ENCODE results near the gene WWOX. TPM values are rescaled to one million over a fixed set of nuclear protein-coding genes. Genes with fewer than 3 reads are reported as not detected.

WWOX gene
- total RNA-seq, 1 donor = 24.2 TPM

DNA sequence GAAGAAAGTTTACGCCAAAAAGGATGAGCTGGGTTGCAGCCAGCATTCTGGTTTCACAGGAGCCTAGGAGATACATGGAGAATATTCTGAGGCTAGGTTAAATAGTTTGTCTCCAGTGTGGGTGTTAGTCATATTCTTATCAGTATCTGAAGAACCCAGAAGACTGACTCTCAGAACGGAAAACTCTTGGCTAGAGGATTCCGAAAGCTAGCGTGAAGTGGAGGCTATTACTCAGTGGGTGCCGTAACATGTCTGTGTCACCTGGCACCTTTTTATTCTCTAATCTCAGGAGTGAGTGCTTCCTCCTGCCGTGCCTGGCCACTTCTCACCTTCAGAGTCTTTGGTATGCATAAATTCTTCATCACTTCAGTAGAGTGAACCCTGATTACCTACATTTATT is 199.5 kb downstream of the WWOX start:
- H3K4me3 ChIP-seq (ENCODE audit: low read depth, low read length) = no peak overlapping the region
- TF ChIP-seq, protein P1, sequence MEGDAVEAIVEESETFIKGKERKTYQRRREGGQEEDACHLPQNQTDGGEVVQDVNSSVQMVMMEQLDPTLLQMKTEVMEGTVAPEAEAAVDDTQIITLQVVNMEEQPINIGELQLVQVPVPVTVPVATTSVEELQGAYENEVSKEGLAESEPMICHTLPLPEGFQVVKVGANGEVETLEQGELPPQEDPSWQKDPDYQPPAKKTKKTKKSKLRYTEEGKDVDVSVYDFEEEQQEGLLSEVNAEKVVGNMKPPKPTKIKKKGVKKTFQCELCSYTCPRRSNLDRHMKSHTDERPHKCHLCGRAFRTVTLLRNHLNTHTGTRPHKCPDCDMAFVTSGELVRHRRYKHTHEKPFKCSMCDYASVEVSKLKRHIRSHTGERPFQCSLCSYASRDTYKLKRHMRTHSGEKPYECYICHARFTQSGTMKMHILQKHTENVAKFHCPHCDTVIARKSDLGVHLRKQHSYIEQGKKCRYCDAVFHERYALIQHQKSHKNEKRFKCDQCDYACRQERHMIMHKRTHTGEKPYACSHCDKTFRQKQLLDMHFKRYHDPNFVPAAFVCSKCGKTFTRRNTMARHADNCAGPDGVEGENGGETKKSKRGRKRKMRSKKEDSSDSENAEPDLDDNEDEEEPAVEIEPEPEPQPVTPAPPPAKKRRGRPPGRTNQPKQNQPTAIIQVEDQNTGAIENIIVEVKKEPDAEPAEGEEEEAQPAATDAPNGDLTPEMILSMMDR (IDR thresholded peaks at IDR 0.05; ENCODE audit: insufficient read depth, low read length) = no peak
- no peak for DNase-seq (ENCODE audit: low read depth)

DNA sequence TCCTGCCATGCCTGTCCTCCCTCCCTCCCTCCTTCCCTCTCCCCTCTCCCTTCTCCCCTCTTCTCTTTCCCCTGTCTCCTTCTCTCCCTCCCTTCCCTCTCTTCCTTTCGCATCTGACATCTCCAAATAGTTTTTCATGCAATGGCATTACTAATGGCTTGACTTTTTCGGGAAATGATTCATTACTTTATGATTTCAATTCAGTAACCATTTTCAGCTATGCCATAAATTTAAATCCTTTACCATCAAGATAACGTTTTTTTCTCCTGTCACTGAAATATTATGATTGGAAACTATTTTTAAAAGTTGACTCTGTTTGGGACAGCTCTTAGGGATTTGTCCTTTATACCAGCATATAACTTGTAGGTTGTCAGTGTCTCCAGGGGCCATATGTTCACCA is 201.0 kb downstream of the WWOX start:
- DNase-seq (ENCODE audit: low read depth) = no peak
- H3K4me3 ChIP-seq (ENCODE audit: low read depth, low read length) = no peak overlapping the region
- TF ChIP-seq, protein P1 (IDR thresholded peaks at IDR 0.05; ENCODE audit: insufficient read depth, low read length) = no peak

DNA sequence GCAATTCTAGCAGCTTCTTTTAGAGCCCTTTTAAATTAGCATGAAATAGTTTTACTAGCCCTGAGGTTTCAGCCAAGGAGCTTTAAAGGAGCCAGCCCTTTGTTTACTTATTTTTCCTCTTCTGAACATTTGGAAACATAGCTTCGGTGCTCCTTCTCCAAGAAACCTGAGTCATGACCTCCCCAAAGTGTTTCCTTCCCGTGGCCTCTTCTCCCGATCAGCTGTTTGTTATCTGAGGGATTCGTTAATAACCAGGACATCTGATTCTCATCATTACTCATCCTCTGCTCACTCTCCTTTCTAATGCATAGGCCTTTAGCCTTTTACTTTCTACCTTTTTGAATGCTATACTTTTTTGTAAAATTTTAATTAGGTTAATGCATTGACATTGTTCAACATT is 204.5 kb downstream of the WWOX start:
- DNase-seq (ENCODE audit: low read depth) = no peak
- no peak overlapping the region for H3K4me3 ChIP-seq (ENCODE audit: low read depth, low read length)
- TF ChIP-seq, protein P1 (IDR thresholded peaks at IDR 0.05; ENCODE audit: insufficient read depth, low read length) = no peak

DNA sequence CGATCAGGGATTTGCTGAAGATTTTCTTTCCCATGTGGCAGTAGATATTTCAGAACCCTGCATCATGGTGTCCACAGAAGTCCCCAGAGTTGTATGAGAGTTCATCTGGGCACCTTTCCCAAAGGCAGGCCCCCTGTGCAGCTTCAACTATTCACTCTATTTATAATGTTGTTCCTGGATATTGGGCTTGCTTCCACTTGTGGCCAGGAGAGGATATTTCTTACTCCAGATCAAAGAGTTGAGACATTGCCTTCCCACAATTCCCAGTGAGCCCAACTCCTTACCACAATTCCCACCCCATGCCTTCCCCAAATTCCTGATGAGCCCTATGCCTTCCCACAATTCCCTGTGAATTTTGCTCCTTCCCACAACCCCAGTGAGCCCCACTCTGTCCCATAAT is 206.9 kb downstream of the WWOX start:
- H3K4me3 ChIP-seq (ENCODE audit: low read depth, low read length) = no peak overlapping the region
- TF ChIP-seq, protein P1 (IDR thresholded peaks at IDR 0.05; ENCODE audit: insufficient read depth, low read length) = no peak
- no peak for DNase-seq (ENCODE audit: low read depth)

DNA sequence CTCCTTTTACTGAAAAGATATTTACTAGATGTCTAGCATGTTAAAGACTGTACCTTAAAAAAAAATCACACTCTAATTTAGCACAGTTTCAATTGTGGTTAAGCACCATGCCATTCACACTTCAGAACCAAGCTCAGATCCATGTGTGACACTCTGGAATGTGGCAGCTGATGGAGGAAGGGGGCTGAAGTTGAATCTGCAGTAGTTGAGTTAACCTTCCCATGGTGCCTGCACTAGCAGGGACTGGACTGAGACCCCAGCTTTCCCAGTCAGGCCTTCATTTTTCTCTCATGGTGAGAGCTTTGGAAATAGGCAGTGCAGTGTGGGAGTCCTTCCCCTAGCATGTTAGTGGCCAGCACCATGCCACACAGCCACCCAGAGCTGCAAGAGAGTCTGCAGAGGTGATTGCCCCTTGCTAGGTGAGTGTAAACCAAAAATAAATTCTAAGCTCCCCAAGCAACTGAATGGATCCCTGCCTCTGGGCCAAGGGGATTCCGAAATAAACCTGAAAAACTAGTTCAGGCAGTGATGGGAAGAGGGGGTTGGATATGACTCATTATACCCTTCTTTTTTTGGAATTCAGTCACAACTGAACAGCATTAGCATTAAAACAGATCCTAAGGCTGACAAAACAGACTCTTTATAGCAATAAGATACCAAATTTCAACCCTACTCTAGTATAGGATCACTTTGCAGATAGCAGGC is 208.5 kb downstream of the WWOX start:
- no peak for DNase-seq (ENCODE audit: low read depth)
- TF ChIP-seq, protein P1 (IDR thresholded peaks at IDR 0.05; ENCODE audit: insufficient read depth, low read length) = no peak

DNA sequence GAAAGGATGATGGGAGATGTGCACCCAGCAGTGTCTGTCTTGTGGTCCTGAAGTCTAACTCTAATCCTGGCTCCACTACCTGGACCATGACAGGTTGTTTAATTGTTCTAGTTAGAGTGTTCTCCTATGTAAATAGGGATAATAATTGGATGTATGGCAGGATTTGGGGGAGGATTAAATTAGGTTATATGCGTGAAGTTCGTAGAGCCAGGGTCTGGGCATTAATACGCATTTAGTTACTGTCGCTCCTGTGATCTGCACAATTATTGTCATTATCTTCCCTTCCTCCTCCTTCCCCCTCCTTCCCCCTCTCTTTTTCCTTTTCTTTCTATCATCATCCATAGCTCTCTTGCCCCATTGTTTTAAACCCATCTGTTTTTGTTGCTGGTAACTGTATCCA is 210.3 kb downstream of the WWOX start:
- TF ChIP-seq, protein P1 (IDR thresholded peaks at IDR 0.05; ENCODE audit: insufficient read depth, low read length) = no peak
- no peak overlapping the region for H3K4me3 ChIP-seq (ENCODE audit: low read depth, low read length)
- DNase-seq (ENCODE audit: low read depth) = no peak

More for the DNA sequence above, 208.5 kb downstream of the WWOX start:
- H3K4me3 ChIP-seq (ENCODE audit: low read depth, low read length) = no peak overlapping the region

DNA sequence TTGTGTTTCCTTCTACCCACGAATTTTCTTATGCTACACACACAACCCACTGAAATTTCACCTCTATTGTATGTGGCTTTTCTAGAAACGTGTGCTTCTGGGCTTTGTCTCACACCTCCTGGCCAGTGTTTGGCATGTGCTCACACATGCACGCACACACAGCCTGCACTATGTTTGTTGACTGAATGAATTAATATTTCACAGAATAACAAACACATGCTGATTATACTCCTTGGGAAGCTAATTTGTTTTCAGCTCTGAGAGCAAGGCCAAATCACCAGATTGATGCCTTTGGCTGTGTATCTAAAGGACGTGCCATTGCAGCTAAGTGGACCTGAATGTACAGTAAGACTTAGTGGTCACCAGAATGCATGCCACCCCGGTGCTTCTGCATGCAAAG is 210.7 kb downstream of the WWOX start:
- TF ChIP-seq, protein P1 (IDR thresholded peaks at IDR 0.05; ENCODE audit: insufficient read depth, low read length) = no peak
- no peak overlapping the region for H3K4me3 ChIP-seq (ENCODE audit: low read depth, low read length)
- DNase-seq (ENCODE audit: low read depth) = no peak
